ENCODE measurements around the gene TAF6L.
"Not testable (repeated sequence)": the region's sequence is repeated elsewhere in the genome, so short reads cannot be mapped to it uniquely, and the experiment has no call there.

TAF6L gene

DNA sequence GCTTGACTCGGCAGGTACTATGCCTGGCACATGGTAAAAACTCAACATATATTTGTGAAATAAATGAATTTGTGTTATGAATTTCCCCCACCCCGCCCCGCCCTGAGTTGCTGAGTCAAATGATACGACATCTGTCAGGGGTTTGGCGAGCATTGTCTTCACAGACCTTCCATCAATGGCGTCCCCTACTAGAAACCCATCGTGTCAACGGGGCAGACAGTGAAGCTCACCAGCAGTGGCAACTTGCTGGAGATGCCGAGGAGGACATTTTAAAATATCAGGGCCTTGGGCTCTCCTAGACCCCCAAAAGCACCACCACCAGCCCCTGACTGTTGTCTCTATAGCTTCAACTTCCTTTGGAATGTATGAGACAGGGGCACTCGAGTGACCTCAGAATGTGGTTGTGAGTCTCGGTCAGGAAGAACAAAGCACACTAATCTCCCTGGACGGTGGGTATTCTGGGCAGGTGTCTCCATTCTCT lies 34.8 kb downstream of the TAF6L start:
- peak; percentile 33 to 45 for DNase-seq

DNA sequence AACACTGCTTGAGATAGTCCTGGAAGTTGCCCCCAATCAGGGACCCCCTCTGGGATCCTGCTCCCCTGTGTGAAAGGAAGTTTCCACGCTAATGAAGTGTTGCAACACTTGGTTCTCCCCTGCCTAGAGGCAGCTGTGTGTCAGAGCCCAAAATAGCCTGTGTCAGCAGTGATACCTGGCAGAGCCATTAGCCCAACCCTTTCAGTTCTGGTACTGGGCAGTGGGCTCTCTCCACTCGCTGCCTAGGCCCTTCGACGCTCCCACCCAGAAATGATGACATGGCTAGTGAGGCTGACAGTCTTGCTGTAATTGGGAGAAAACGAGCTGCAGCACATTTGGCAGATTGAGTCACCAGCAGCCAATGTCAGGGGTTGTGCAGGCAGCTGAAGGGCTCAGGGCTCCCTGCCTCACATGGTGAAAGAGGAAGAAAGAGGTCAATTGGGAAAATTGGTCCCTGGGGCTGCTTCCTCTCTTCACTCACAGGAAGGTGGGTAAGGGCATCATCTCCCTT lies 35.5 kb downstream of the TAF6L start:
- DNase-seq = no peak

DNA sequence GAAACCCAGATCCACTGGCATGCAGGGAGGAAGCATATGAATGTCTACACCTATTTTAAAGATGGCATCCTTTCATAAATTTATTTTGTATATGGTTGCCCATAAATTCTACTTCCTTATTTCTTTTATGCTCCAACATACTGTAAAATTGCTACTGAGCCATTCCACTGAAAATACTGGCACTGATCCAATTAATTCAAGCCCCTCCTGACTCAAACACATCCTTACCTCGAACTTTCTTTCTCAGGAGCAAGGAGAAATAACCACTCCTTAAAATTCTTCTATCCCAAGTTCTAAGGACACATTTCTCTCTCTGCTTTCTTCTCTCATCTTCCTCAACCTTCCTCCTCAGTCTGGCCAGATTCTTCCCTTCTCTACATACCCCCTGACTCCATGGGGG lies 39.6 kb downstream of the TAF6L start:
- no peak for DNase-seq

DNA sequence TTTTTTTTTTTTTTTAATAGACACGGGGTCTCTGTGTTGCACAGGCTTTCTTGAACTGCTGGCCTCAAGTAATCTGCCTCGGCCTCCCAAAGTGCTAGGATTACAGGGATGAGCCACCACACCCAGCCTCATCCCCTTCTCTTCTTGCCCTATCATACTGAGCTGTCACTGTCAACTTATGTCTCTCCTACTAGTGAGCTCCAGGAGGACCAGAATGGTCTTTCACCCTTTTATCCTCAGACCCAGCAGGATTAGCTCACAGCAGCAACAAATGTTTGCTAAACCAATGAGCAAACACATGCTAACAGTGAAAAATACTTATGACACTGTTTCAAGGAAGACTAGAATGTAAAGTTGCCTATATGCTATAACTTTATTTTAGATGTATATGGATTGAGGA lies 40.5 kb downstream of the TAF6L start:
- no peak for DNase-seq

DNA sequence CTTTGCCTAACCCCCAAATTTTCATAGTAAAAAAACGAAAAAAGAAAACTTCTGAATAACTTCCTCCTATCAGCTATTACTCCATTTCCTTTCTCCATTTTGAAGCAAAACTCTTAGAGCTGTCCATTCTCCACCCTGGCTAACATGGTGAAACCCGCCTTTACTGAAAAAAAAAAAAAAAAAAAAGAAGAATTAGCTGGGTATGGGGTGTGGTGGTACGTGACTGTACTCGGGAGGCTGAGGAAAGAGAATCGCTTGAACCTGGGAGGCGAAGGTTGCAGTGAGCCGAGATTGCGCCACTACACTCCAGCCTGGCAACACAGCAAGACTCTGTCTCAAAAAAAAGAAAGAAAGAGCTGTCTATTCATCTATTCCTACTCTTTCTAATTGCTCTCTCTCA lies 45.4 kb downstream of the TAF6L start:
- no peak for DNase-seq

DNA sequence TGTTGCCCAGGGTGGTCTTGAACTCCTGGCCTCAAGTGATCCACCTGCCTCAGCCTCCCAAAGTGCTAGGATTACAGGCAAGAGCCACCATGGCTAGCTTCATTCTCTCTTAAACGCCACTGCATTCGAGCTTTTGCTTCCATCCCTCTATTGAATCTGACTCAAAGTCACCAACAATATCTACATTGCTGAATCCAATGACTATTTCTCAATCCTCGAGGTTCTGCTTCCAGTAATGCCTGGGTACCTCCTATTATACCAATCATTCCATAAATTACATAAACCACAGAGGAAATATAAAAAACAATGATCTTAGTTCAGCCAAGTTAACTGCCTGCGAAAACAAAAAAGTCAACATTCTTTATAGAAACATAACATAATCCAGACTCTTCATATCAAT lies 45.9 kb downstream of the TAF6L start:
- no peak for DNase-seq

DNA sequence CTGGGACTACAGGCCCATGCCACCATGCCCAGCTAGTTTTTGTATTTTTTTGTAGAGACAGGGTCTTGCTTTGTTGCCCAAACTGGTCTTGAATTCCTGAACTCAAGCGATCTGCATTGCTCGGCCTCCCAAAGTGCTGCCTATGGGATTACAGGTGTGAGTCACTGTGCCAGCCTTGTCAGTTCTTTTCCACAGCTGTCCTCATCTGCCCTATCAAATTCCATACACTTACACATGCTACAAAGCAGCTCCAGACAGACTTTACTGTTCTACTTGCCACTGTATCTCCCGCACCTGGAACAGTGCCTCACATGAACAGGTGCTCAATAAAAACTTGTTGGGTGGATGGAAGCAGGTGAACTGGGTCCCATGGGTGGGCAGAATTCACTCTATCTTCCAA lies 52.5 kb downstream of the TAF6L start:
- no peak for DNase-seq

DNA sequence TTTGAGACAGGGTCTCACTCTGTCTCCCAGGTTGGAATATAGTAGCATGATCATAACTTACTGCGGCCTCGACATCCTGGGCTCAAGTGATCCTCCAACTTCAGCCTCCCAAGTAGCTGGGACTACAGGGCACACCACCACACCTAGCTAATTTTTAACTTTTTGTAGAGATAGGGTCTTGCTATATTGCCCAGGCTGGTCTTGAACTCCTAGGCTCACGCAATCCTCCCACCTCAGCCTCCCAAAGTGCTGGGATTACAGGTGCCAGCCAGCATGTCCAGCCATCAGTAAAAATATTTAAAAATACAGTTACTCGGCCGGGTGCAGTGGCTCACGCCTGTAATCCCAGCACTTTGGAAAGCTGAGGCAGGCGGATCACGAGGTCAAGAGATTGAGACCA lies 56.9 kb downstream of the TAF6L start:
- DNase-seq = not testable (repeated sequence)

DNA sequence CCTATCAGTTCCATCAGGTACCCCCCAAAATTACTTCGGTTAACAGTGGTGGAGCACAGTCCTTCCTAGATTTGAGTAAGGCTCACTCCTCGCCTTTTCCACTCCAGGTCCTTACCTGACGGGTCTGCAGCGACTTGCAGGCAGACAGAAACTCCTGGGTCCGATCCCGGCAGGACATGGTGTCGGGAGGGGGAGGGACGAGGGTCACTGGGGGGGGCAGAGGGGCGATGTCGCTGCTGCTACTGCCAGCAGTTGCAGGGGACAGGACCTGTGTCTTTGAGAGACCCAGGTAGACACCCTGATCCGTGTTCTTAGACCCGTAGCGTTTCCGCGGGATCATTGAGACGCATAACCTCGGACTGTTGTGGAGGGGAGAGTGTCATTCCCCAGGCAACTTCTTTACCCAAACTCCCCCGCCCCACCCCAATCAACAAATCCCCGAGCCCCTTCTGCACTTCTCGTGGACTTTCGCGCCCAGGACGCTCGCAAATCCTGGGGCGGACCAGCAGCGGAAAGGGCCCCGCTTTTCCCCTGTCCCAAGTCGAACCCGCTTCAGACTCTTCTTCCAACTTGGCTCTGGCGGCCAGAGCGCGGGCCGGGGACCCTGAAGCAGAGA lies 59.8 kb downstream of the TAF6L start:
- DNase-seq = no peak

DNA sequence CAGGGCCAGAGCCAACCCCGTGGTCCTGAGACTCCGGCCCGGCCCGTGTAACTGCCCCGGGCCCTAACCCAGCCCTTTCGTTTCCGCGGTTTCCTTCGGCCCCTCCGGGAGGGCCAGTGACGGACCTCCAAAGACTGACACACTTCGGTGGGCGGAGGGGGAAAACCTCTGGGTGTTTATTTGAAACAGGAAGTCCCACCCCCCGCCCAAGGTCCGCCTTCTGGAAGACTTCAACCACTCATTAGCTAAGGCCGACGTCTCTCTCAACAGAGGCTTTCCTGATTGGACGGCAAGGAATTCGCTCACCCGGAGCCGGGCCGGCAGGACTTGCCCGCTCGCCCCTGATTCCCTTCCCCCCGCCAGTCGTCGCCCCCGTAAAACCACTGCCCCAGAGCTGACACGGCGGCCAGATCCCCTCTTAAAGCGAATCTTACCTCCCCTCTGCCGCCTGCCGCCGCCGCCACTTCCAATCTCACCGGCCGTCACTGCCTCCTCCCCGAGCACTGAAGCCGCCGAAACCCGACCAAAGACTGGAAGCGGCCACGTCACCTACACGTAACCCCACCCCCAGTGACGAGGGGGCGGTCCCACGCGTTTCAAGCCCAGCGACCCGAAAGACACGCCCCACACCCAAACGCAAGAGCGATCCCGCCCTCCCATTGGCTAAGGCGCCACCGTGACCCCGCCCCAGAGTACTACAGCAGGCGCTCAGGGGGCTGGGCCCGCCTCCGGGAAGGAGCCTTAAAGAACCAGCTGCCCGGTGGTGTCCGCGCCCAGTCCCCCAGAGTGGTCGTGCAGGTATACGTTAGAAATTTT lies 60.5 kb downstream of the TAF6L start, which contains the start of gene STX5:
TSS of gene STX5 (minus strand) at position 532 of the 816 bp plus-strand sequence. CDS start 808 bp downstream, outside the sequence.
- DNase-seq = peak; percentile 100

DNA sequence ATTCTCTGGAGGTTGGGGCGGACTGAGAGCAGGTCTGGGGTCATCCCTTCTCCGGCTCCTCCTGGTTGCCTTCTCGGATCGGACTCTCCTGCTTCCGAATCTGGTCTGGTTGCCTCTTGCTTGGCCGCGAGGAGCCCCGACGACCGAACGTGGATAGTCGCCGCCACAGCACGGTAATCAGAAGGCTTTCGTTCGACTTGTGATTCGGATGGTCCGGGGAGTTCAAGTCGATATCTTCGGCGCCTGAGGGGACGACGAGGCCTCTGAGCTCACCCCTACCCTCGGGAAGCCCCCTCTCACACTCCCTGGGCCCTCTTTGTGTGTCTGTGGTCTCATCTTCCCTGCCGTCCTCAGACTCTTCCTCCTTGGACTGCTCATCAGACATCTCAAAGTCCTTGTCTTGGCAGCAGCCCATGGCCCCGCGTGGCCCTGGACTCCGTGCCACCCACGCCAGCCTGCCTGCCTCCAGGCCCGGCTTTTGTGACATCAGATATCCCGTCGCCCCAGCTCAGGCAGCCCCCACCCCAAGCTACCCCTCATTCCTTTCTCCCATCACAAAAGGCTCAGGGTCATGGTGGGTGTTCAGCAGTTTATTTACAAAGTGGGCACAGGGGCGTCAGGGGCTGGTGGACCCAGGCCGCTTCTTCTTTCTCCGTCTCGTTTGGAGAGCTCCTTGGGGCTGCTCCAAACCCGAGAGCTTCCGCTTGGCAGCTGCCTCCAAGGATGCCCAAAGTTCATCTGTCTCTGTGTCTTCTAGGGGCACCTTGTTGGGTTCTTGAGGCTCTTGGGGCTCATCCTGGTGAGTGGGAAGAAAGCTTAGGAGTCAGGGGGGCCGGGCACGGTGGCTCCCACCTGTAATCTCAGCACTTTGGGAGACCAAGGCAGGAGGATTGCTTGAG lies 61.4 kb downstream of the TAF6L start, which contains the start of gene TEX54:
TSS of gene TEX54 (minus strand) at position 506 of the 899 bp plus-strand sequence.
- no peak for DNase-seq

DNA sequence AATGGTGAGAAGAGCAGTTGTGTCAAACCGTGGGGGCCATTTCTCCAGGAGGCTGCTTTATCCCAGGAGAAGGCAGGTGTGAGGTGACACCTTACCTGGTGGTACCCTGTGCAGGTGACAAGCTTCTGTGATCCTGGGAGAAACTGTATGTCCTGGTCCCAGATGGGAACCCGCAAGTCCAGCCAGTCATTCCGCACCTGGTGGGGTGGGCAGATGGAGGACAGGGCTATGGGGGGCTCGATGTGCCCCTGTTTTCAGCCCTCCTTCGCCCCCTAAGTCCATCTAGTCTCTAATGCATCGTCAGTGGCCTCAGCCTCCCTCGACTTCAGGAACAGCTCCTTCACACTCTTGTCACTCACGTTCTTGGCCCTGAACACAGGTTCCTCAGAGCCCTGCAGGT lies 64.1 kb downstream of the TAF6L start:
- DNase-seq = no peak

Data from activated CD4-positive, alpha-beta T cell treated with anti-CD3 and anti-CD28 coated beads, Interleukin-2, amount 50 U/mL, for 48 hours (primary cell).